Gastroesophageal sphincter (tissue), 3 donors: ENCODE results near the gene KRTAP1-1.

Experiments used
- CTCF ChIP-seq, 4 experiments: fragments of 200-600 bp in 2 of 4; fragments of 450-650 bp in 2 of 4; sonication (generic) in 1 of 4; IDR thresholded peaks; one replicate each; pipeline ENCODE4 v1.5.1; 2017 to 2019; ENCODE audit warnings: antibody characterized with exemption in 4 of 4, mild to moderate bottlenecking in 2 of 4, moderate library complexity in 2 of 4
- EP300 ChIP-seq: sonication (generic); formaldehyde crosslinking; IDR thresholded peaks from one replicate; pipeline ENCODE4 v1.6.1; 2017; ENCODE audit warnings: antibody characterized with exemption, mild to moderate bottlenecking
- POLR2A ChIP-seq, 2 donors: fragments of 450-650 bp; IDR thresholded peaks; one replicate each; pipeline ENCODE4 v1.6.1; 2017; ENCODE audit warnings: antibody characterized with exemption in 2 of 2, mild to moderate bottlenecking in 2 of 2, moderate library complexity in 1 of 2
- POLR2AphosphoS5 ChIP-seq: sonication (generic); formaldehyde crosslinking; IDR thresholded peaks from one replicate; pipeline ENCODE4 v1.6.1; 2017; ENCODE audit warnings: antibody characterized with exemption

- TF ChIP-seq POLR2AphosphoS5, result no peak
- no peak for TF ChIP-seq POLR2A (IDR thresholded peaks at IDR 0.05)
- TF ChIP-seq CTCF (IDR thresholded peaks at IDR 0.05), result no peak
- TF ChIP-seq EP300, result no peak
These were observed 16.6 kb downstream of the KRTAP1-1 start for GRCh38 chr17:41024697-41025096.
